B cell (primary cell): ENCODE results near the gene STAG1. TPM values are rescaled to one million over a fixed set of nuclear protein-coding genes. Genes with fewer than 3 reads are reported as not detected.

ENCODE experiments used
- ATAC-seq: fragments of 200-7000 bp; cut with Tn5 transposase; one replicate; pipeline ENCODE4 v1.10.0; 2021; ENCODE audit warnings: low read depth, mild to moderate bottlenecking, moderate number of reproducible peaks, moderate library complexity
- CTCF ChIA-PET: fragments of 350-600 bp; sonication (Branson Sonifier 250); formaldehyde crosslinking; loops from one replicate; lab custom pipeline; 2021; ENCODE audit warnings: antibody characterized with exemption, inconsistent platforms; lab: Charles Lee
- POLR2A ChIA-PET: fragments of 350-600 bp; sonication (Branson Sonifier 250); formaldehyde crosslinking; loops from one replicate; lab custom pipeline; 2021; ENCODE audit warnings: antibody characterized with exemption; lab: Charles Lee
- DNase-seq: peaks from one replicate; pipeline ENCODE4 v3.0.0; 2013
- H2AFZ ChIP-seq: 2 replicates; pipeline ENCODE4 v1.6.1; 2012; ENCODE audit warnings: mild to moderate bottlenecking, low read depth, low read length; ENCODE audit not compliant: insufficient read depth, poor library complexity, severe bottlenecking
- H3K27ac ChIP-seq, 2 donors: 1 replicate in 1 of 2; 2 replicates in 1 of 2; pipeline ENCODE4 v1.5.1; 2012 to 2013; ENCODE audit warnings: low read length in 2 of 2, mild to moderate bottlenecking in 2 of 2, moderate library complexity in 1 of 2
- H3K27me3 ChIP-seq, 4 experiments: fragments of 200-600 bp in 1 of 4; sonication (generic) in 1 of 4; replicated peaks in 1 of 4; 1 replicate in 2 of 4; 2 replicates in 2 of 4; pipeline versions ENCODE4 v1.6.1 to v1.7.0; 2013 to 2016; ENCODE audit warnings: low read length in 3 of 4, mild to moderate bottlenecking in 2 of 4, mixed read lengths in 1 of 4, moderate library complexity in 1 of 4; ENCODE audit not compliant: insufficient read depth in 4 of 4, control insufficient read depth in 3 of 4; ENCODE audit errors: control extremely low read depth in 1 of 4
- H3K36me3 ChIP-seq, 2 experiments: replicated peaks in 1 of 2; 1 replicate in 1 of 2; 2 replicates in 1 of 2; pipeline versions ENCODE4 v1.6.1 to v1.7.1; 2013; ENCODE audit warnings: low read length in 1 of 2; ENCODE audit not compliant: insufficient read depth in 2 of 2, control insufficient read depth in 1 of 2; ENCODE audit errors: control extremely low read depth in 1 of 2, extremely low read depth in 1 of 2
- H3K4me1 ChIP-seq, 2 donors: fragments of 200-600 bp in 1 of 2; sonication (generic) in 1 of 2; 1 replicate in 1 of 2; 2 replicates in 1 of 2; pipeline versions ENCODE4 v1.5.1 to v1.6.1; 2013 to 2017; ENCODE audit warnings: low read length in 2 of 2; ENCODE audit not compliant: control insufficient read depth in 2 of 2, insufficient read depth in 2 of 2
- H3K4me2 ChIP-seq: replicated peaks from 2 replicates; pipeline ENCODE3; 2012; ENCODE audit warnings: mild to moderate bottlenecking, low read depth, low read length; ENCODE audit not compliant: poor library complexity, severe bottlenecking
- H3K4me3 ChIP-seq, 5 experiments: fragments of 200-600 bp in 1 of 5; sonication (generic) in 1 of 5; 1 replicate in 3 of 5; 2 replicates in 2 of 5; pipeline versions ENCODE4 v1.5.1 to v1.7.0; 2011 to 2016; ENCODE audit warnings: low read length in 4 of 5, mild to moderate bottlenecking in 4 of 5, low read depth in 2 of 5, control low read depth in 1 of 5, moderate library complexity in 1 of 5; ENCODE audit not compliant: insufficient read depth in 1 of 5; ENCODE audit errors: control extremely low read depth in 1 of 5, extremely low read depth in 1 of 5
- H3K79me2 ChIP-seq: fragments of 200-600 bp; sonication (generic); one replicate; pipeline ENCODE4 v1.6.0; 2016; ENCODE audit warnings: low read length; ENCODE audit not compliant: control insufficient read depth, insufficient read depth
- H3K9ac ChIP-seq: fragments of 200-600 bp; sonication (generic); 2 replicates; pipeline ENCODE4 v1.6.1; 2017; ENCODE audit warnings: mild to moderate bottlenecking, low read length, moderate library complexity
- H3K9me3 ChIP-seq, 3 donors: one replicate each; pipeline versions ENCODE4 v1.6.1 to v1.7.1; 2013; ENCODE audit warnings: low read length in 2 of 3; ENCODE audit not compliant: control insufficient read depth in 2 of 3, insufficient read depth in 1 of 3; ENCODE audit errors: control extremely low read depth in 1 of 3
- H4K20me1 ChIP-seq: 2 replicates; pipeline ENCODE4 v1.6.0; 2012; ENCODE audit warnings: mild to moderate bottlenecking, low read length; ENCODE audit not compliant: insufficient read depth, control insufficient read depth, poor library complexity, severe bottlenecking
- H3K27ac Mint-ChIP-seq: one replicate; pipeline ENCODE4 v1.8.0; 2021; ENCODE audit warnings: mixed read lengths
- H3K27me3 Mint-ChIP-seq: one replicate; pipeline ENCODE4 v1.8.0; 2021; ENCODE audit warnings: mixed read lengths
- H3K4me1 Mint-ChIP-seq: one replicate; pipeline ENCODE4 v1.8.0; 2021; ENCODE audit warnings: mixed read lengths
- H3K4me3 Mint-ChIP-seq: one replicate; pipeline ENCODE4 v1.8.0; 2021; ENCODE audit warnings: mixed read lengths
- H3K9me3 Mint-ChIP-seq: one replicate; pipeline ENCODE4 v1.8.0; 2022; ENCODE audit warnings: mixed read lengths; ENCODE audit not compliant: insufficient read depth
- CTCF ChIP-seq: fragments of 200-600 bp; IDR thresholded peaks from one replicate; pipeline ENCODE4 v1.8.0; 2022; ENCODE audit warnings: antibody characterized with exemption, mild to moderate bottlenecking
- EZH2 ChIP-seq: IDR thresholded peaks from 2 replicates; pipeline ENCODE4 v1.6.1; 2012; ENCODE audit warnings: borderline replicate concordance, low read depth, mild to moderate bottlenecking, moderate library complexity, low read length; ENCODE audit not compliant: insufficient read depth, poor library complexity, severe bottlenecking
- WGBS: methylation state at CpG from one replicate; pipeline ENCODE4 v1.1.5; 2013; ENCODE audit warnings: missing lambda C conversion rate; ENCODE audit not compliant: insufficient coverage; 5-methylcytosine and 5-hydroxymethylcytosine counted together
- intact Hi-C: fragments of 100-400 bp; cut with micrococcal nuclease; formaldehyde crosslinking; loops from one replicate; pipeline ENCODE4 v1.10.0; 2022
- polyA plus RNA-seq: library from polyadenylated mRNA; depleted of rRNA; stranded (reverse); fragments of >200 nt; gene quantifications from 2 replicates; pipeline ENCODE4 v1.2.3, GENCODE V29; 2012
- total RNA-seq, 2 donors: library from RNA; stranded (reverse); fragments of 120-200 nt in 1 of 2; gene quantifications; 1 replicate in 1 of 2; 2 replicates in 1 of 2; pipeline versions ENCODE4 v1.2.3 to v1.2.4, GENCODE V29; 2013 to 2022

STAG1 gene
- total and polyA plus RNA-seq, 2 donors (not counting 1 experiment from before 2014, with no cell fraction given), result 9.2 to 77.0 TPM

- POLR2A ChIA-PET, result interaction anchor here (0.6 to 1.5 kb wide), 2 partner anchors 24 to 210 kb away, joined by 3 to 5 read pairs; no protein-coding TSS in a partner anchor
- Mint-ChIP-seq H3K4me1 (peaks cover 71% of the 10 kb centered on the region), H3K27me3 (no peaks in the 10 kb centered on the region), H3K9me3 (no peaks in the 10 kb centered on the region), H3K27ac (no peak overlapping the region), H3K4me3 (no peak overlapping the region)
- Histone ChIP-seq H3K9ac (no peak overlapping the region), H3K9me3 (no peaks in the 10 kb centered on the region), H3K4me2 (no peak overlapping the region), H3K36me3 (no peaks in the 10 kb centered on the region), H3K27ac (no peak overlapping the region), H3K4me1 (peaks cover 33 to 61% of the 10 kb centered on the region in 2 donors), H3K4me3 (no peak overlapping the region), H3K27me3 (no peaks in the 10 kb centered on the region), H4K20me1 (peaks cover 88% of the 10 kb centered on the region), H2AFZ (no peak overlapping the region), H3K79me2 (peaks cover 95% of the 10 kb centered on the region)
- WGBS, result 95% methylated on average over 5 of the region's 6 CpGs
- CTCF ChIA-PET, result no interaction called here
- no peak for ATAC-seq
- intact Hi-C loops, result no loop called here
- DNase-seq, result no peak
- TF ChIP-seq CTCF (no peak), EZH2 (no peak)
Observed at GRCh38 chr3:136728918-136729317, 23.3 kb downstream of the STAG1 start.

- TF ChIP-seq EZH2, result no peak
- H3K9me3 ChIP-seq, result no peaks in the 10 kb centered on the region
- H3K4me3 Mint-ChIP-seq, result no peak overlapping the region
- peaks cover 72% of the 10 kb centered on the region for H3K4me1 Mint-ChIP-seq
- H3K79me2 ChIP-seq, result peaks cover 90% of the 10 kb centered on the region
- H3K9ac ChIP-seq, result no peak overlapping the region
- ATAC-seq, result no peak
- intact Hi-C loops, result no loop called here
- DNase-seq, result no peak
- no peak overlapping the region for H2AFZ ChIP-seq
- H3K27ac ChIP-seq, result no peak overlapping the region
- H3K27ac Mint-ChIP-seq, result no peak overlapping the region
- H3K4me3 ChIP-seq, result no peak overlapping the region
- no peaks in the 10 kb centered on the region for H3K36me3 ChIP-seq
- H4K20me1 ChIP-seq, result peaks cover 83% of the 10 kb centered on the region
- no peaks in the 10 kb centered on the region for H3K27me3 ChIP-seq
- no CpG with 5 or more reads among the region's 1 CpG for WGBS
- CTCF ChIA-PET, result no interaction called here
- POLR2A ChIA-PET, result interaction anchor here (1.5 kb wide), 1 partner anchor 24 kb away, joined by 3 read pairs; no protein-coding TSS in a partner anchor
- peaks cover 33 to 61% of the 10 kb centered on the region in 2 donors for H3K4me1 ChIP-seq
- H3K9me3 Mint-ChIP-seq, result no peaks in the 10 kb centered on the region
- H3K4me2 ChIP-seq, result no peak overlapping the region
- no peaks in the 10 kb centered on the region for H3K27me3 Mint-ChIP-seq
Observed at GRCh38 chr3:136728473-136728872, 23.7 kb downstream of the STAG1 start.
